PC-3 (cell line): ENCODE data around the gene MACROD2. TPM values are rescaled to one million over a fixed set of nuclear protein-coding genes. Genes with fewer than 3 reads are reported as not detected.

Experiments used
- ATAC-seq: fragments of 200-7000 bp; cut with Tn5 transposase; 2 replicates; pipeline ENCODE4 v1.9.1; 2020; ENCODE audit warnings: mild to moderate bottlenecking, moderate library complexity
- BruUV-seq: library from RNA; stranded (reverse); fragments of 400-500 nt; replicated peaks from 2 replicates; lab custom pipeline; 2021; lab: Mats Ljungman, UMichigan
- CTCF ChIA-PET: fragments of 300-600 bp; sonication (Branson Sonifier 250); formaldehyde crosslinking; loops from one replicate; lab custom pipeline; 2022; ENCODE audit warnings: antibody characterized with exemption; lab: Charles Lee
- POLR2A ChIA-PET: fragments of 300-600 bp; sonication (Branson Sonifier 250); formaldehyde crosslinking; loops from one replicate; lab custom pipeline; 2022; ENCODE audit warnings: antibody characterized with exemption; ENCODE audit not compliant: unreplicated experiment; lab: Charles Lee
- DNase-seq: peaks from one replicate; pipeline ENCODE4 v3.0.0-alpha.2; 2015
- H2AFZ ChIP-seq: fragments of 300-600 bp; sonication (generic); 2 replicates; pipeline ENCODE4 v1.6.0; 2016; ENCODE audit warnings: antibody characterized with exemption, low read length
- H3F3A ChIP-seq: fragments of 300-600 bp; sonication (generic); one replicate; pipeline ENCODE4 v1.6.0; 2017; ENCODE audit warnings: antibody characterized with exemption, low read length, control low read depth, mild to moderate bottlenecking; ENCODE audit not compliant: unreplicated experiment
- H3K27ac ChIP-seq: fragments of 300-600 bp; sonication (generic); 2 replicates; pipeline ENCODE4 v1.5.1; 2016; ENCODE audit warnings: mild to moderate bottlenecking, low read length
- H3K27me3 ChIP-seq: fragments of 300-600 bp; sonication (generic); 2 replicates; pipeline ENCODE4 v1.6.1; 2016; ENCODE audit warnings: low read length, mixed read lengths
- H3K36me3 ChIP-seq: fragments of 300-600 bp; sonication (generic); 2 replicates; pipeline ENCODE4 v1.6.1; 2016; ENCODE audit warnings: low read depth, mixed run types, low read length, mixed read lengths
- H3K4me1 ChIP-seq: fragments of 300-600 bp; sonication (generic); 2 replicates; pipeline ENCODE4 v1.5.1; 2016; ENCODE audit warnings: low read length; ENCODE audit not compliant: insufficient read depth
- H3K4me2 ChIP-seq: fragments of 300-600 bp; sonication (generic); 2 replicates; pipeline ENCODE4 v1.6.0; 2016; ENCODE audit warnings: low read length
- H3K4me3 ChIP-seq: fragments of 300-600 bp; sonication (generic); 2 replicates; pipeline ENCODE4 v1.5.1; 2016; ENCODE audit warnings: mild to moderate bottlenecking, low read length, mixed read lengths
- H3K79me2 ChIP-seq: fragments of 300-600 bp; sonication (generic); 2 replicates; pipeline ENCODE4 v1.6.1; 2017; ENCODE audit warnings: low read length, mixed read lengths
- H3K9ac ChIP-seq: fragments of 300-600 bp; sonication (generic); 2 replicates; pipeline ENCODE4 v1.6.0; 2016; ENCODE audit warnings: mild to moderate bottlenecking, low read length
- H3K9me2 ChIP-seq: fragments of 300-600 bp; sonication (generic); replicated peaks from 2 replicates; pipeline ENCODE4 v1.6.1; 2016; ENCODE audit warnings: mixed run types, low read length, mixed read lengths
- H3K9me3 ChIP-seq: fragments of 300-600 bp; sonication (generic); 2 replicates; pipeline ENCODE4 v1.6.1; 2016; ENCODE audit warnings: low read length, mixed read lengths
- H4K20me1 ChIP-seq: fragments of 300-600 bp; sonication (generic); 2 replicates; pipeline ENCODE4 v1.6.1; 2016; ENCODE audit warnings: low read length, mixed read lengths
- CTCF ChIP-seq: fragments of 300-600 bp; sonication (generic); conservative IDR thresholded peaks from 2 replicates; pipeline ENCODE4 v1.5.1; 2017; ENCODE audit warnings: antibody characterized with exemption, low read depth, mild to moderate bottlenecking, low read length
- EZH2 ChIP-seq: fragments of 300-600 bp; sonication (generic); IDR thresholded peaks from one replicate; pipeline ENCODE4 v1.6.1; 2017; ENCODE audit warnings: antibody characterized with exemption, mild to moderate bottlenecking, low read length; ENCODE audit not compliant: unreplicated experiment
- EZH2phosphoT487 ChIP-seq: fragments of 300-600 bp; sonication (generic); IDR thresholded peaks from 2 replicates; pipeline ENCODE4 v1.6.1; 2018; ENCODE audit warnings: mild to moderate bottlenecking, antibody characterized with exemption, low read length, borderline replicate concordance
- intact Hi-C: fragments of 100-400 bp; cut with micrococcal nuclease; formaldehyde crosslinking; loops from 2 replicates; pipeline ENCODE4 v1.9.0; 2023
- total RNA-seq: library from RNA; depleted of rRNA; stranded (reverse); fragments of >200 nt; gene quantifications from 2 replicates; pipeline ENCODE4 v1.2.3, GENCODE V29; 2014

MACROD2 gene
- total RNA-seq, 1 experiment from 2014 or later = 3.1 TPM

DNA sequence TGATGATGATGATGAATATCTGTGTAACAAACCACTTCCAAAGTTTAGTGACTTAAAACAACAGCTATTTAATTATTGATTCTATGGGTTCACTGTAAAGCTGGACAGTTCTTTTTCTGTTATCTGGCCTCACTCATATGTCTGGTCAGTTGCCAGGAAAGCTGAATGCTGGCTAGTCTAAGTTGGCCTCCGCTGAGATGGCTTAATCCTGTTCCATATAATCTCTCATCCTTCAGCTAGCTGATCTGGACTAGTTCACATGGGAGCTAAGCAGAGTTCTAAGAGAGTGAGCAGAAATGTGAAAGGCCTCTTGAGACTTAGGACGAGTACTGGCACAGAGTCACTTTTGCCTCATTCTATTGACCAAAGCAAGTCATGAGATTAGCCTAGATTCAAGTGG, 676.8 kb downstream of the MACROD2 start:
- Histone ChIP-seq H3K27me3 (no peaks in the 10 kb centered on the region), H3K79me2 (no peaks in the 10 kb centered on the region), H3K9ac (no peak overlapping the region), H3K9me2 (no peaks in the 10 kb centered on the region), H2AFZ (no peak overlapping the region), H3K27ac (no peak overlapping the region), H3K4me2 (no peak overlapping the region), H3K4me3 (no peak overlapping the region), H3K36me3 (no peaks in the 10 kb centered on the region), H4K20me1 (no peaks in the 10 kb centered on the region), H3K9me3 (no peaks in the 10 kb centered on the region), H3K4me1 (no peaks in the 10 kb centered on the region), H3F3A (no peaks in the 10 kb centered on the region)
- ATAC-seq (no peak), DNase-seq (no peak)
- POLR2A ChIA-PET = no interaction called here
- intact Hi-C loops = no loop called here
- TF ChIP-seq EZH2 = no peak
- TF ChIP-seq EZH2phosphoT487 = no peak
- TF ChIP-seq CTCF = no peak
- CTCF ChIA-PET = no interaction called here
- BruUV-seq = no TSS peak

DNA sequence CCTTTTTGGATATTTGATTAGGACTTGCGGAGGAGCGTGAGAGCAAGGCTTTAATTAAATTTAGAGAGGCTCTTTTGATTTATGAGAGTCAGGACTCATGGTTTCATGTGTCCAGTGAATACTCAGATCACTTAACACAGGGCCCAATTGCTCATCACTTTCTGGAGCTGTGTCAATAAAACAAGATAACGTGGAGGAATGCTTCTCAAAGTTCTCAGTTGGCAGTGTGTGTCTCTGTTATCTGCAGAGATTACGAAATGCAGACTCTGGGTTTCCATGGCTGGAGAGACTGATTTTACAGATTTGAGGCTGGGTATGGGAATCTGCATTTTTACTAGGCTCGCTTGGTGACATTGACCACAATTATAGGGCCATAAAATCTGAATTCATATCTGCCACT, 677.8 kb downstream of the MACROD2 start:
- no peak overlapping the region for H3K4me2 ChIP-seq
- no peak overlapping the region for H3K4me3 ChIP-seq
- no peaks in the 10 kb centered on the region for H3K36me3 ChIP-seq
- no peaks in the 10 kb centered on the region for H3K9me2 ChIP-seq
- no peaks in the 10 kb centered on the region for H3K79me2 ChIP-seq
- no peak overlapping the region for H2AFZ ChIP-seq
- intact Hi-C loops = no loop called here
- DNase-seq = peak; percentile 12
- H4K20me1 ChIP-seq = no peaks in the 10 kb centered on the region
- no TSS peak for BruUV-seq
- H3F3A ChIP-seq = no peaks in the 10 kb centered on the region
- H3K9me3 ChIP-seq = no peaks in the 10 kb centered on the region
- no peak overlapping the region for H3K9ac ChIP-seq
- H3K4me1 ChIP-seq = no peaks in the 10 kb centered on the region
- H3K27ac ChIP-seq = no peak overlapping the region
- no peak for TF ChIP-seq CTCF
- no peak for TF ChIP-seq EZH2phosphoT487
- TF ChIP-seq EZH2 = no peak
- no peaks in the 10 kb centered on the region for H3K27me3 ChIP-seq
- POLR2A ChIA-PET = no interaction called here
- CTCF ChIA-PET = no interaction called here
- no peak for ATAC-seq

- H3K4me1 ChIP-seq = no peaks in the 10 kb centered on the region
- TF ChIP-seq EZH2phosphoT487 (no peak), CTCF (no peak), EZH2 (no peak)
- intact Hi-C loops = no loop called here
- no TSS peak for BruUV-seq
- ATAC-seq (no peak), DNase-seq (no peak)
- no peaks in the 10 kb centered on the region for H3F3A ChIP-seq
- no peak overlapping the region for H3K27ac ChIP-seq
- no peak overlapping the region for H3K4me3 ChIP-seq
- H3K79me2 ChIP-seq = no peaks in the 10 kb centered on the region
- H3K9ac ChIP-seq = no peak overlapping the region
- H2AFZ ChIP-seq = no peak overlapping the region
- CTCF ChIA-PET = no interaction called here
- no peak overlapping the region for H3K4me2 ChIP-seq
- POLR2A ChIA-PET = no interaction called here
- no peaks in the 10 kb centered on the region for H3K27me3 ChIP-seq
- no peaks in the 10 kb centered on the region for H3K9me2 ChIP-seq
- no peaks in the 10 kb centered on the region for H3K9me3 ChIP-seq
- H3K36me3 ChIP-seq = no peaks in the 10 kb centered on the region
- H4K20me1 ChIP-seq = no peaks in the 10 kb centered on the region
These were observed 682.1 kb downstream of the MACROD2 start for GRCh38 chr20:14677455-14677854.
